ENCODE data around the gene PSMG3.
"Not testable (repeated sequence)": the region's sequence is repeated elsewhere in the genome, so short reads cannot be mapped to it uniquely, and the experiment has no call there.

PSMG3 gene

DNA sequence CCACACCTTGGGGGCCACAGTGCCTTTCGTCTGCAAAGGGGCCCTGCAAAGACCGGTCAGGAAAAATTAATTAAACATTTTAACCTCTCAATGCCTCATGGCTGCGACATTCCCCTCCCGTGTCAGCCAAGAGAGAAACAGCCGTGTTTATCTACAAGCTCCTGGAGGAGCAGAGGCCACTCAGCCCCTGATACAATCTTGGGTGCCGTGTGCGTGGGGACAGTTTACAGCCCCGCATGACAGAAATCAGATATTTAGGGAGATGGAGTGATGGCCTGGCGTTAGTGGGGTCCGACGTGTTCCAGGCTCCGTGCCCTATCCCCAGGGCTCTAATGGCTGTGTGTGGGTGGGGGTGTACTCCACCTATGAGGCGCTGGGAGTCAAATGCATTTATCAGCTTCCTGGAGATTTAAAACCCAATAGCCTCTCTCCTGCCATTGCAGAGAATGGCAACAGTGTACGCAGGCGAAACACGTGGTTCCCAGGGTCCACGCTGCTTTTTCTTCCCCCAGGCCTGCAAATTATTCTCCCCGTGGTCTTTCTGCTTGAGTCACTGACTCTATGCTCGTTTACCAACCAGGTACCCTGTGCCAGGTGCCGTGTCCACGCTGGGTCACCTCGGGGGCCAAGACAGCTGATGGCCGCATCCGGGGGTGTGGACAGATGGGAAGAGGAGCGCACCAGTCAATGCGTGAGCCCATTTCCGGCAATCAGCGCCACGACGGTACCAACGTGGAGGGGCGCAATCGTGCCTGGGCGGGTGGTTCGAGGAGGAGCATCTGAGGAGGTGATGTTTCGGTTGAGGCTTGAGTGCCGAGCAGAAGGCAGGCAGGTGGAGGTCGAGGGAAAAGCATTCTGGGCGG lies 26.6 kb upstream of the PSMG3 start:
- no peak for DNase-seq

DNA sequence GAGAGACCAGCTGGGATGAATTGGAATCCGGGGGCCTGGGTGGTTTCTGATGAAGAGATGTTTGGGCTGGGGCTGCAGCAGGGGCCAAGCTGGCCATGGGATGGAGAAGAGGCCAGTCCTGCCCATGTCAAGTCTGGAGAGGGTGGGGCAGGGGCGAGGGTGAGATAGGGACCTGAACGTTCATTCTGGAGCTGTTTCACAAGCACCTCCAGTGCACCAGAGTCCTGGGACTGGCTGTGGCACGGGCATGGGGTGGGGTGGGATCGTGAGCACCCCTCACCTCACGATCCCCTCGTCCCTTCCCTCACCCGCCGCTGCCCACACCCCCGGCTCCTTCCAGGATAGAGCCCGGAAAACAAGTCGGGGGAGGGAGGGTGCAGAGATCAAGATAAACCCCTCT lies 25.8 kb upstream of the PSMG3 start:
- DNase-seq, result no peak

DNA sequence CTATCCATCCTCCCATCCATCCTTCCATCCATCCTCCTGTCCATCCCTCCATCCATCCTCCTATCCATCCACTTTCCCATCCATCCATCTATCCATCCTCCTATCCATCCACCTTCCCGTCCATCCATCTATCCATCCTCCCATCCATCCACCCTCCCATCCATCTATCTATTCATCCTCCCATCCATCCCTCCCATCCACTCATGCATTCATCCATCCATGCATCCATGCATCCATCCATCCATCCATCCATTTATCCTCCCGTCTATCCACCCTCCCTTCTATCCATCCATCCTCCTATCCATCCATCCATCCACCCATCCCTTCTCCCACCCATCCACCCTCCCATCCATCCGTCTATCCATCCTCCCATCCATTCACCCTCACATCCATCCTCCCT lies 25.2 kb upstream of the PSMG3 start:
- no peak for DNase-seq

DNA sequence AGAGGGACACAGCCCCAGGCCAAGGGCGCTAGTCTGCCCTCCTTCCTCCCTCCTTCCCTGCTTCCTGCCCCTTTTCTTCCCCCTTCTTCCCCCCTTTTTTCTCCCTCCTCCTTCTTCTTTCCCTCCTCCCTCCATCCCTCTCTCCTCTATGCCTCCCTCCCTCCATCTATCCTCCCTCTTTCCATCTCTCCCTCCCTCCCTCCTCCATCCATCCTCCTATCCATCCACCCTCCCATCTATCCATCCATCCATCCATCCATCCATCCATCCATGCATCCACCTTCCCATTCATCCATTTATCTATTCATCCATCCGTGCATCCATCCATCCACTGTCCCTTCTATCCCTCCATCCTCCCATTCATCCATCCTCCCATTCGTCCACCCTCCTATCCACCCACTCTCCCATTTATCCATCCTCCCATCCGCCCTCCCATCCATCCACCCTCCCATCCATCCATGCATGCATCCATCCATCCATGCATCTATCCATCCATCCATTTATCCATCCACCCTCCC lies 24.1 kb upstream of the PSMG3 start:
- no peak for DNase-seq

DNA sequence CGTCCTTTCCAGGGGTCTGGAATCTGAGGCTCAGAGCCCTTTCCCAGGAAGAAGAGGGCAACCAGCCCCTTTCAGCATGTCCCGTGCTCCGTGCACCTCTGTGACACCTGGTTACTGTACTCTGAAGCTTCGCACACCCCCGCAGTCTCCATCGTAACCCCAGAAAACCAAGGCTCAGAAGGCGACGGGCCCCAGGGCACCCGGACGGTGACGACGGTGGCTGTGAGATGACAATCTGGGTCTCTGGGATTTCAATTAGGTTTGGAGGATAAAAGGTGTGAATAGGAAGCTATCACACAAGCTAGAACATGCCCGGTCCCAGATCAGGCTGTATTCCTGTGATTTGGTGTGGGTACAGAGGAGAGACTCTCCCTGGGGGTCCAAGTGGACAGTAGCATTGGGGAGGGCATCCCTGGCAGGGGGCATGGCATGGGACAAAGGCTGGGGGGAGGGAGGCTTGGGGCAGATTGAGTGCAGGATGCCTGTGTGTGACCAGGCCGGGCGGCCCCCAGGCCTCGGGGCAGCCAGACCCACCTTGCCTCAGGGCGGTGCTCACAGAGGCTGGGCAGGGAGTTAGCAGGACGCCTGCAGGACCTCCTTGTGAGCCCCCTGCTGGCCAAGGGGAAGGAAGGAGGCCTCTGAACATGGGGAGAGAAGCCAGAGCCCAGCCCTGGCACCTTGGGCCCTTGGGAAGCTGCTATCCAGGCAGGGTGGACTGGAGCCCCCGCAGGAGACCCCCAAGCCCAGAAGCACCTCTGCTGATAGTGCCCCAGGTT lies 23.4 kb upstream of the PSMG3 start:
- DNase-seq, result no peak

DNA sequence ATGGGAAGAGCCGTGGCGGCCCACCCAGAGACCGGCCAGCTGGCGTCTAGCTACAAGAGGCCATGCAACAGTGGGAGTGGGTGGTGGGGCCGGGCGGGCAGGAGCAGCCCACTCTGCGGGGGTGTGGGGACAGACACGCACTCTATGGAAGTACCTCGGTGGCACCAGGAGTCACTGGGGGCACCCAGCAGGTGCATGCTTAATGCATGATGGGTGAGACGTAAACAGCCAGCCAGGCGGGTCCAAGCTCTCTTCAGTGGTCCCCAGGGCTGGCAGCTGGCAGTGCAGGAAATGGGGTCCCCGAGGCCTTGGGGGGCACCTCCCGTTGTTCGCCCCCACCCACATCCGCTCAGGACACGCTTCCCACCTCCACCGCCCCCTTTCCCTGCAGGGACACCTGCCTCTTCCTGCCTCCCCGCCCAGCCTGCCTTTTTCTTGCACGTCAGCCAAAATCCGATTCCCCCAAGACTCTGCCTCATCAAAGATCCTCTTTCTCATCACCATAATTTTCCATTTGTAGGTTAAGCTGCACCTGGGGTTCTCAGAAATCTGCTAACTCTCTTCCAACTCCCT lies 22.6 kb upstream of the PSMG3 start:
- DNase-seq, result no peak

DNA sequence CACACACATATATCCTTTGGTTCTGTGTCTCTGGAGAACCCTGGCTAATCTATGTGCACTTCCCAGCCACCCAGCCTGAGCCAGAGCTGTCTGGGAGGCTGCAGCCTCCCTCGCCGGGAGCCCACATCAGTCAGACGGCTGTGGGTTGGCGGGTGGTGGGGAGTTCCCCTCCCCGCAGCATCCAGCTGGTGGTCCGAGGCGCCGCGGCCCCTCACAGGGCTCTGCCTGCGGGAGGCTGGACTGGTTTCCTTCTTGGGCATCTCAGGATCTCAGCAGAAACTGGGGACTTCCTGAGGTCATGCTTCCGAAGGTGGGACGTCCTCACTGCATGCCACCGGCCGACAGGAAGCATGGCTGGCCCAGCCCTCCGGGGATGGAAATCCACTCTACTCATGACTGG lies 22.0 kb upstream of the PSMG3 start:
- no peak for DNase-seq

DNA sequence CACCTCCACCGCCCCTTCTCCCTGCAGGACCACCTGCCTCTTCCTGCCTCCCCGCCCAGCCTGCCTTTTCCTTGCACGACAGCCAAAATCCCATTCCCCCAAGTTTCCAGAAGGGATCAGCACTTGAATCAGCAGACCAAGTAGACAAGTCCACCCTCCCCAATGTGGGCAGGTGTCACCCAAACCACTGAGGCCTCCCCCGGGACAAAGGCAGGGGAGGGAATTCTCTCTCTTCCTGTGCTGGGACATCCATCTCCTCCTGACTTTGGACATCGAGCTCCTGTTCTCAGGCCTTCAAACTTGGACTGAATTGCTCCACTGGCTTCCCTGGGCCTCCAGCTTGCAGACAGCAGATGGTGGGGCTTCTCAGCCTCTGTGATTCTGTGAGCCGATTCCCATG lies 21.6 kb upstream of the PSMG3 start:
- no peak for DNase-seq

DNA sequence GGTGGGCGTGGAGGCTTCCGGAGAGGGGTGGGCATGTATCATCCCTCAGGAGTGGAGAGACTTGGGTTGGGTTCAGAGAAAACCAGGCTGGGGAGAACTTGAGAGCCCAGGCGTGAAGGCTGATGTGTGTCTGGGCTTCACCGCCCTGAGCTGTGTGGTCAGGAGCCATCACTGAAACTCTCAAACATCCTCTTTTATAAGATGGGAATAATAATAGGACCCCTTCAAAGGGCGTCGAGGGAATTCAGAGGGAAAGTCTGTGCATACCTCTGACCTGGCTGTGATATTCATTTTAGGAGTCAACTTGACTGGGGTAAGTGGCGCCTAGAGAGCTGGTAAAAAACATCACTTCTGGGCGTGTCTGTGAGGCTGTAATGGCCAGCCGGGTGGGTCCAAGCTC lies 21.1 kb upstream of the PSMG3 start:
- no peak for DNase-seq

DNA sequence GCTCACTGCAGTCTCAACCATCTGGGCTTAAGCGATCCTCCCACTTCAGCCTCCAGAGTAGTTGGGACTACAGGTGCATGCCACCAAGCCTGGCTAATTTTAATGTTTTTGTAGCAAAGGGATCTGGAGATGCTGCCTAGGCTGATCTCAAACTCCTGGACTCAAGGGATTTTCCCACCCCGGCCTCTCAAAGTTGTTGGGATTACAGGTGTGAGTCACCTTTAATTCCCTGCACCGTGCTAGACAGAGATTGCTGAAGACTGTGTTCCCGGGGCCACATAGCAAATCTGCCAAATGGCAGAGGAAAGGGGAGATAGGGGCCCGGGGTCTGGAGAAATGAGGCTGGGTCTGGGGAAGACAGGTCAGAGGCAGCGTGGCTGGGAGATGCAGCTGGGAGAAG lies 20.6 kb upstream of the PSMG3 start:
- no peak for DNase-seq

DNA sequence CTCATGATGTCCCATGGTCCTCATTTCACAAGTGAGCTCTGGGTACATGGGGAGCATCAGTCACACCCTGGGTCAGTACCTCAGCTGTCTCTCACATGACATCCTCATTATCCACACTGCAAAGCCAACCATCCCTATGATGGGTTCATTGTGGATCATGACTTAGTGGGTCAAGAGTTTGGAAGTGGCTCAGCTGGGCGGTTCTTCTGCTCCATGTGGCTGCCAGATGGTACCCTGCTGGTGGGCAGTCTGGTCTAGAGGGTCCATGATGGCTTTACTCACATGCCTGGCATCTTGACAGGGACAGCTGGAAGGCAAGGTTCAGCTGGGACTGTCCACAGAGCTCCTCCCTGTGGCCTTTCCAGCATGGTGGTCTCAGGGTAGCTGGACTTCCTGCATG lies 19.1 kb upstream of the PSMG3 start:
- DNase-seq, result no peak

DNA sequence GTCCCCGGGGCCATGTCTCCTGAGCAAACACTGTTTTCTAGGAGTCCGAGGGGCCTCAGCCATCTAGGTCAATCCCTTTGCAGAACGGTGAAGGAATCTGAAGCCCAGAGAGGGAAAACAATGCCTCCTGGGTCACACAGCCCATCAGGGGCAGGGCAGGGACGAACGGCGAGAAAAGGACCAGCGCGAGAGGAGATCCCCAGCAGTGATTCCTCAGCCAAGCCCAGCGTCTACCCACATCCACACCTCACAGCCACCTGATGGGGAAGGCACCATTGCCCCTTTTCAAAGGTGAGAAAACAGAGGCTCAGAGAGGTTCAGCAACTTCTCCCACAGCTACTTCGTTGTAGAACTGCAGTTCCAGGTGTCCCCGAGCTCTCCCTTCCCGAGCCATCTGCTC lies 17.9 kb upstream of the PSMG3 start:
- DNase-seq, result no peak

DNA sequence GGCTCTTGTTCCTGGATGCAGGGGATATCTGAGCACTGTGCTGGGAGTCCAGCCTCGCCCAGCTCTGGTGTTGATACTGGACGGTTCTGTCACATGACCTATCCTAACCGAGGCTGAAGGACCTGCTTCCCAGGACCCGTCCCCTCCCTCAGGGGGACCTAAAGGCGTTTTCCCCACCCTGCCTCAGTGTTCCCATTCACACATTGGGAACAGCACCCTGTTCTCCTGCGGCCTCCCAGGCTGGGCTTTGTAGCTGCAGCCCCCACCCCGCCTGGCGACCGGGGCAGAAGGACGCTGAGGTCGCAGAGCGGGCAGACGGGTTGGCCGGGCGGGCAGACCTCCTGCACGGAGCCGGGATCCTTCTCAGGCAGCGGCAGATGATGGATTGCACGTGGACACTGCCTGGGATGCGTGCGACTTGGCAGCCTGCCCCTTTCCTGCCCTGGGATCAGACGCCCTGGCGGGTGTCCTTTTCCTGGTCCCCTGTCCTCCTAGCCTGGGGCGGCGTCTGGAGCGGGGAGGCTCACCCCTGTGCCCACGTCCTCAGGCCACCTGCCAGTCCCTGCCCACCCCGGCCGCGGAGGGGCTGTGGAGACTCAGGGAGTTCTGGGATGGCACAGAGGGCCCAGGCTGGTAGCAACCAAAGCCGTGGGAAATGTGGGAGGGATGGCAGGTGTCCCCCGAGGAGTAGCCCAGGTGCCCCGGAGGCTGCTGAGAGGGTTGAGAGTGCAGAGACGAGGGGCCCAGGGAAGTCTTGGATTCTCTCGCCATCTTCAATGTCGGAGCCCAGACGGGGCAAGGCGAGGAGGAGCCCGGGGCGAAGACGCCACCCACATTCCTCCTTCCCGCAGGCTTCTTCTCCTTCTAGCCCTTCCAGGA lies 17.2 kb upstream of the PSMG3 start:
- no peak for DNase-seq

DNA sequence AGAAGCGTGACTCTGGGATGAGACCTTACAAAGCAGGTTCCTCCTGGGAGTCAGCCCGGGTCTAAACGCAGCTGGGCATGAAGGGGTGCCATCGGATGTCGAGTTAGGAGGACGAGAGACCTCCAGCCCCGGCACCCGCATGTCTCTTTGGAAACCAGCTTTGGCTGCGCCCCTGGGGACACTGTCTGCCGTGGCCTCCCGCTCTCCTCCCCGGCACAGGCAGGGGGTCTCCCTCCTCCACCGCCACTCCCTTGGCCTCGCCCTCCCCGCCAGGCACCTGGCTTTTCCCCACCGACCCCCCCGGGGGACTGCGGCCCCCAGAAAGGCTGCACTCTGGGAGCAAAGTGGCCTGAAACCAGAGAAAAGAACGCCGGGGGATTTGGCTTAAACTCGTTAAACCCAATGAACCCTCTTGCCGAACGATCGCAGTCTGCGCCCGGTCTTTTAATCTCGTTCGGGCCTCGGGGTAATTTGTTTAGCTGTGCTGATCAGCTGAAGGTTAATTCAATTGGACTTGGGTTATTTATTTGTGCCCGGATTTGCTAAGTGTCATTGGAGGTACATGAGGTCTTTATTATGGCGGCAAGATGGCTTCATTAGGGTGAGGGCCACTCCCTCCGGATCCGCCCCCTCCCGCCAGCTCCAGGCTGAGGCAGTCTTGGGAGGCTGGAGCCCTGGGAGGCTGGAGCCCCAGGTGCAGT lies 16.4 kb upstream of the PSMG3 start:
- DNase-seq, result no peak

DNA sequence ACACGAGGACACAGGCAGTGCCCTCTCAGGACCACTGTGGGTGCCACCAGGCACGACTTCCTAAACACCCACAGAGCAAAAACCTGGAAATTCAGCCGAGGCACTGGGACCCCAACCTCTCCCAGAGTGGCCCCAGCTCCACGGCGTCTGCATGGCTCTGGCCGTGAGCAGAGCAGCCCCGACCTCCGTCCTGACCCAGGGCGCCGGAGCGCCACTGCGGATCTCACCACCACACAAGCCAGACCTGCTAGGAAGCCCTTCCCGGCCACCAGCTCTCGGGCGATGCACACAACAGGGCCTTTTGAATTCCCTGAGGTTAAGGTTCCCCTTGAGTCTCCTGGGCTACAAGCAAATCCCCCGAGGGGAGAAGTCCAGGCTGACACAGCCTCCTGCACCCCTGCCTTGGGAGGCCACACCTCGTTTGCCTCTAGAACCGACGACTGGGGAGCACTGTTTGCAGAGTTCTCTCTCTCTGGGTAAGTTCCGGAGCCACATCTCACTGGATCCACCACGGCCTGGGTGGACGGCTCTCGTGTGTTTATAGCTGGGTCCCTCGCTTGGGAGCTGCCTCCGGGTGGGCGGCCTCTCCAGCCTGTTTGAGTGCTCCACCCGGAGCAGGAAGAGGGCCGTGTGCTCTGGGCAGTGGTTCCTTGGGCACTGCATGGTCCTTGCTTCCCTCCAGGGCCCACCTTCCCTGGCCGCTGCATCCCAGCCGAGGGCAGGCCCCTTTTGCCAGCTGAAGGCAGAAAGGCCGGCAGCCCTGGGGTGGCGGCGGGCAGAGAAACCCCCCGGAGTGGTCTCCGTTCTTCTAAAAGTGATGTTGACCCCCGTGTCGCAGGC lies 15.5 kb upstream of the PSMG3 start:
- no peak for DNase-seq

DNA sequence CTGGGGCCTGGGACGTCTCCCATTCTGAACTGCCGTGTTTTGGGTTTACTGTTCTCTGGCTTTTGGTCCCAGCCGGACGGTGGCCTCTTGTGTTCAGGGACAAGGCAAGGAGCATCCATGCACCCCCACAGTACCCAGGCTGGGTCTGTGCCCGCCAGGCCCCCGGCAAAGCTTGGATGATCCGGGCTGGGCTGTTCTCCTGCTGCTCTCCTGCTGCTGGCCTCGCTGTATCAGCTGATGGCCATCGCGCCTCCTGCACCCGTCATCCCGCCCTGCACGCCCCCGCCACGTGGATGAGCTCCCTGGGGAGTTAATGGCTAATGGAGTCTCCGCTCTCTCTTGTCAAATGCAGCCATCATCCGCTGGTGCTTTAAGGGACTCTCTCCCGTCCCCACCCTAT lies 14.9 kb upstream of the PSMG3 start:
- no peak for DNase-seq

DNA sequence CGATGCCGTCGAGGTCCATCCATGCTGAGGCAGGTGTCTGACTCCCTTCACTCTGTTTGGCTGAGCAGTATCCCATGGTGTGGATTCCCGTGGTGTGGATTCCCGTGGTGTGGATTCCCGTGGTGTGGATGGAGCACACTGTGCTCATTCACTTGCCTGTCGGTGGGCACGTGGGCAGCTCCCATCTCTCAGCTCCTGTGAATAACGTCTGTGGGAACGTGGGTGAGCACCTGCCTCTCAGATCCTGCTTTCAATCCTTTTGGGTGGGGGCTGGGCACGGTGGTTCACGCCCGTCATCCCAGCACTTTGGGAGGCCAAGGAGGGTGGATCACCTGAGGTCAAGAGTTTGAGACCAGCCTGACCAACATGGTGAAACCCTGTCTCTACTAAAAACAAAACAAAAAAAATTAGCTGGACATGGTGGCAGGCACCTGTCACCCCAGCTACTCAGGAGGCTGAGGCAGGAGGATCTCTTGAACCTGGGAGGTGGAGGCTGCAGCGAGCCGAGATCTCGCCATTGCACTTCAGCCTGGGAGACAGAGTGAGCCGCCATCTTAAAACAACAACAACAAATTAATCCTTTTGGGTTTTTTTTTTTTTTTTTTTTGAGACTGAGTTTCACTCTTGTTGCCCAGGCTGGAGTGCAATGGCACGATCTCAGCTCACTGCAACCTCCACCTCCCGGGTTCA lies 13.6 kb upstream of the PSMG3 start:
- not testable (repeated sequence) for DNase-seq

DNA sequence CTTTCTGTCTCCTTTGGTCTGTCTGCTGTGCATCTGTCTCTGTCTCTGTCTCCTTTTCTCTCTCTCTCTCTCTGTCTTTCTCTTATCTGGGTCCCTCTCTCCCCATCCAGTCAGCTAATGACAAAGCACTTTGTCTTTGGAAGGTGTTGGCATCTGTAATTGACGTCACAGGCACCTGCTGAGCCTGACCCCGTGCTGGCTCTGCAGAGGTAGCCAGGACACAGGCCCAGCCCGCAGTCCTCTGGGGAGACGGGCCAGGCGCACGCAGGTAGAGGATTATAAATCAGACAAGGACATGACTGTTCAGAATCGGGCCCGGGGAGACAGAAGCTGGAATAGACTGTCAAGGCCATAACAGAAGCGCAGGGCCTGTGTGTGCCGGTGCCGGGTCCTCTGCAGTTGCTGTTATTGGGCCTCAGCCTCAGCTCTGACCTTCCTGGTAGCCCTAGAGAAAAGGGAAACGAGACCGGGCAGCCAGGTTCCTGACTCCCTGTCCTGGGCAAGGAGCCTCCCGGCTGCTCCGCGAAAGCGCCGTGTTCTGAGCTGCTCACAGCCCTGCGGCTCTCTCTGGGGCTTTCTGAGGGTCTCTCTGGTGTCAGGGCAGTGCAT lies 10.7 kb upstream of the PSMG3 start:
- DNase-seq, result no peak

DNA sequence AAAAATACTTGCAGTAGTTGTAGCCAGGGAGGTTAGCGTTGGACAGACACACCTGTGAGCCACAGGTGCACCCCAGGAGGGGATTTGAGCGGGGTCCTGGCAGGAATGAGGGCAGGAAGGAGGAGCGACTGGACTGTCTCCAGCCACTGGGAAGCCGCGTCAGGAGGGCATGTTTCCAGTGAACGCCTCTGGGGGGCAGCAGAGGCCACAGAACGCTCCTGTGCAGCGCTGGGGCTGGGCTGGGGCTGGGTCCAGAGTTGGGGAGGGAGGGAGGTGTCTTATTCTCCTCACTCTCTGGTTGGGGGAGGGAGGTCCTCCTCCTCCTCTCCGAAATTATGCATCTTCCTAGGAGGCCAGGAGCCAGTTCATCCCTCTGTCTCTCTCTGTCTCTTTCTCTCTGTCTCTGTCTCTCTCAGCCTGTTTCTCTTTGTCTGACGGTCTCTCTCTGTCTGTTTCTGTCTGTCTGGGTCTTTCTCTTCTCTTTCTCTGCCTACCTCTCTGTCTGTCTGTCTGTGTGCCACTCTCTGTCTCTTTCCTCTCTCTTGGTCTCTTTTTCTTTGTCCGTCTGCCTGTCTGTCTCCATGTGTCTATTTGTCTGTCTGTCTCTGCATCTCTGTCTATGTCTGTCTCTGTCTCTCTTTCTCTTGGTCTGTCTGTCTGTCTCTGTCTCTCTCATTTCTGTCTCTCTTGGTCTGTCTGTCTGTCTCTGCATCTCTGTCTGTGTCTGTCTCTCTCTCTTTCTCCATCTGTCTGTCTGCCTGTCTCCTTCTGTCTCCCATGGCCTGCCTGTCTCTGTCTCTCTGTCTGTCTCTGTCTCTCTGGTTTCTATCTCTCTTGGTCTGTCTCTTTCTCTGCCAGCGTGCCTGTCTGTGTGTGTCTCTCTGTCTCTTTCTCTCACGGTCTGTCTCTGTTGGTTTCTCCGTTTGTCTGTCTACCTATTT lies 9.9 kb upstream of the PSMG3 start:
- DNase-seq, result peak; percentile 74
